Measurements from ENCODE around the gene TNFAIP3.

The TNFAIP3 gene

DNA sequence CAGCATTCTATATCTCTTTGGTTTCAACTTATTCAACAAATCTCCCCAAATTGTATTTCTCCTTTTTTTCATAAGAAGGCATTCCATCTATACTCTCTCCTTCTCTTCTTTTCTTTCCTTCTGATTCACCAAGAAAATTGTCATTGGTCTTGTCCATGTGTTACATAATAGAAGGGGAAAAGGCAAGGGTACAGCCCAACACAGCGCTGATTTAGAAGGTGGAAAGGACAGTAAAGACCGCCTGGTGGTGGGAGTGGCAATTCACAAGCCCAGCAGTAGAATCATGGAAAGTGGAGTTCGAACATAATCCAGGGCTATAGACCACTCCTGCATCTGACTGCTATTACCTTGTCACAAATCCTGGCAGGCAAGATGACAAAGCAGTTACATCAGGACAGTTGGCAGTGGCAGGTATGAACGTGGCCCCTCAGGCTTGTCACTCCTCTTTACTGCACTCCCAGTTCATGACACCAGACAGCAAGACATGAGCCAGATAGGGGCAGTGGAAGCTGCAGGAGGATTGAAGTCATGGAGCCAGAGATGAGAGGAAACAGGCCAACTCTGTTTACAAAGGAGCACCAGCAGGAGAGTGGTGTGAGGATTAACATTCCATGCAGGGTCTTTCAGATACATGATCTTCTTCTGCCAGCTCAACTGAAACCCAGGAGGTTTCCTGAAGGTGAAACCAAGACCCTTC, 2.1 kb upstream of the TNFAIP3 start:
- DNase-seq (ENCODE audit: low spot score): no peak

GRCh38 chr6:137866200-137866913, 702 bp upstream of the TNFAIP3 start:
- DNase-seq (ENCODE audit: low spot score): peak; percentile 57

GRCh38 chr6:137867685-137868509, 838 bp downstream of the TNFAIP3 start:
- DNase-seq (ENCODE audit: low spot score): no peak

- no peak for DNase-seq (ENCODE audit: low spot score)
Measured at GRCh38 chr6:137868721-137869548, 1.9 kb downstream of the TNFAIP3 start.

- DNase-seq (ENCODE audit: low spot score): no peak
Measured at GRCh38 chr6:137869549-137870307, 2.7 kb downstream of the TNFAIP3 start.

- DNase-seq (ENCODE audit: low spot score): no peak
Measured at GRCh38 chr6:137870308-137870644, 3.2 kb downstream of the TNFAIP3 start.

DNA sequence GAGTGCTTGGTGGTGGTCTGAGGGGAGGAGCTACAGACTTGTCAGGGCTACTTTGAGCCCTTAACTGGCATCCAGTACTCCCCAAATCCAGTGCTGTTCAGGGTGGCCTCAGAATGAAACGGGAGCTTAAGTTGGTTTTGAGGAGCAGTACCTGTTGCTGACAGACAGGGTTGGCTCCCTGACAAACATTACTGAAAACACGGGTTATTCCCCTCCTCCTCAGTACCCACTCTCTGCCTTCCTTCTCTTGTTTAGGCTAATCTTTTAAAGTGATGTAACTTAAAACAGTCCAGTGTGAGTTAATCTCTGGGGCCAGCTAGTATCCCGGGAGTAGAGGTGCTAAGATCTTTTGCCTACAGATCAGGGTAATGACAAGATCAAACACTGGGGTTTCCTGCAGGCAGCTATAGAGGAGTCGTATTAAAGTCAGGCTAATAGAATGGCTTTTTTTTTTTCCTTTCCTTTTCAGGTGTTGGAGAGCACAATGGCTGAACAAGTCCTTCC, 3.7 kb downstream of the TNFAIP3 start:
- DNase-seq (ENCODE audit: low spot score): no peak

DNA sequence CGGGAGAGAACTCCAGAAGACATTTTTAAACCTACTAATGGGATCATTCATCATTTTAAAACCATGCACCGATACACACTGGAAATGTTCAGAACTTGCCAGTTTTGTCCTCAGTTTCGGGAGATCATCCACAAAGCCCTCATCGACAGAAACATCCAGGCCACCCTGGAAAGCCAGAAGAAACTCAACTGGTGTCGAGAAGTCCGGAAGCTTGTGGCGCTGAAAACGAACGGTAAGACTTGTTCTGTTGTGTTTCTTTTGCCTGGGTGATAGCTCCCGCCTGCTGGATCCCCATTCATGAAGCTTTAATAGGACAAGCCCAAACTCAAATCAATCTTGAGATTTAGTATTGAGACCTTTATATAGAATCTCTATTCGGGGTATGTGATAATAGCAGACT, 4.2 kb downstream of the TNFAIP3 start:
- no peak for DNase-seq (ENCODE audit: low spot score)

- DNase-seq (ENCODE audit: low spot score): no peak
Measured at GRCh38 chr6:137871831-137872454, 4.9 kb downstream of the TNFAIP3 start.

DNA sequence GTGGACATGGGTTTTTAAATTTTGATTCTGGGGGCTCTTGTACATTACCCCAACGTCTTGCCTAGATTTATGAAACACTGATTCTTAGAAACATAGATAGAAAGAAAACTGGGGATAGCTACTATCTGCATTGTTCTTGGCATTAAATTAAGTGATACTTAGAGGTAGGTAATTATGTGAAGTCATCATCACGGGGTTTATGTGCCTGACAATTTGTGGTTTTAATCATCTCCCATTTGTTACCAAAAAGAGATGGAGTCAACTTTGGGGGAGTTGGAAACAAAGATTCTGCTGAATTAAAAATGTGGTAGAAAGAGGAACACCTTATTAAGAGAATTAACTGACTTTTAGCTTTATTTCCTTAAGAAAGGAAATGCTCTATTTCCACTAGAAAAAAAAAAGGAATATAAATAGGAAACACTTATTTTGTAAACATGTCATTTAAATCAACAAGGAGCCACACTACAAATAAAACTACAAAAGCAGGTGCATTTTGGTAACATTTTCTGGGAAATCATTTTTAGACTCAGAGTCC, 5.6 kb downstream of the TNFAIP3 start:
- DNase-seq (ENCODE audit: low spot score): no peak

DNA sequence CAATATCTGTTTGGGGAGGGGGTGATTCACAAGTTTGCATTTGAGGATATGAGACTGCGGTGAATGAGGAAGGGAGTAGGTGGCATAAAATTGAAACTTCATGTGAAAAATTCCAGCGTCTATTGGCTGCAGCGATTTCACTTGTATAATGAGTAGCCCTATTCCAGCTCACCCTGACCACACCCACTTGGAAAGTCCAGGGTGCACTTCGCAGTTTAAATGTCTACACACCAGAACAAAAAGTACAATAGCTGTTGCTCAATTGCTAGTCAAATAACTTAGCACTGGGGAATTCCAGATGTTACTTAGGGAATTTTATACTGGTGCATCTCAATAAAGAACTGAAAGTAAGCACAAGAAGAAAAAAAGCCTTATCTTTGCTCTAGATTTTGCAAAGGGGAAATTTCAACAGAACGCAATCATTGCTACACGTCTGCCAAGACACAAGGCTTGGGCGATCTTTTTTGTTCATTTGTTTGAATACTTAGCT, 6.3 kb downstream of the TNFAIP3 start:
- peak; percentile 79 for DNase-seq (ENCODE audit: low spot score)

GRCh38 chr6:137874204-137875057, 7.4 kb downstream of the TNFAIP3 start:
- no peak for DNase-seq (ENCODE audit: low spot score)

DNA sequence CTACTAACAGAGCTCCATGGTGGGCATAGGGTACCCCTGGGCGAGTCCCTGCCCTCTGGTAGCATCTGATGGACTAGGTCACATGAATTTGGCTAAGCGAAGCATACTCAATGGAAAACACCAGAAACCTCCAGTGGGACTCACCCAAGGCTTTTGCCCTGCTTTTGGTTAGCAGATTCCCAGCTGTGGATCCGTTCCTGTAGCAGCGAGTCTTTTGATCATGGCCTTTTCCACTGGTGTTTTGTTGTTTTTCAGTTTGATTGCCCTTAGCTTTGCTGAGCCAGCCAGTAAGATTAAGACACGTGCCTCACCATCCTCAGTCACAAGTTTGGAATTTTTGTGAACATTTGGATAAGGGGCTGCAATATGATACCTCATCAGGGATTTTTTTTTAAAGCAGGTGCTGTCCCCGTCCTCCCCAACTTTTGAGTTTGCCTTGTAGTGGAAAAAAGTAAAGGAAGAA, 8.0 kb downstream of the TNFAIP3 start:
- no peak for DNase-seq (ENCODE audit: low spot score)

GRCh38 chr6:137875606-137876005, 8.5 kb downstream of the TNFAIP3 start:
- DNase-seq (ENCODE audit: low spot score): no peak

- DNase-seq (ENCODE audit: low spot score): no peak
Measured at GRCh38 chr6:137876547-137876946, 9.5 kb downstream of the TNFAIP3 start.

GRCh38 chr6:137877113-137877512, 10.1 kb downstream of the TNFAIP3 start:
- no peak for DNase-seq (ENCODE audit: low spot score)

GRCh38 chr6:137877606-137878005, 10.5 kb downstream of the TNFAIP3 start:
- no peak for DNase-seq (ENCODE audit: low spot score)

DNA sequence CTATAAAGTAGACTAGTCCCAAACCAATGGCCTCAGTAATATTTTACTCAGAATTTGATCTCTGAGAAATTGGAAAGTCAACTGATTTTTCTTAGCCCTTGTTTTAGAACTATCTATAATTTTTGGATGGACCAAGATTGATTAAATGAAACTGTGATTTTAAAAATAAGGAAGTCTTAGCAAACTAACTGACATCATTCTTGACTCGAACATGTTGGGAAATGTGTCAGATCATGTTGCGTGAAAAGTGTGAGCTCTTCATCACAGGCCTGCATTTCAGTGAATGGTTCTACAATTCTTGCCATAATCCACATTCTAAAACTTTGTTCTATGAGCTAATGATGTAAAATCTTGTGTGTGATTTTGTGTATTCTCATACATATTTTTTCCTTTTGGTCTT, 11.0 kb downstream of the TNFAIP3 start:
- no peak for DNase-seq (ENCODE audit: low spot score)

Data from AG20443 (cell line).